Stimulated activated naive CD8-positive, alpha-beta T cell treated with anti-CD3 and anti-CD28 coated beads, Interleukin-15, Interleukin-2, amounts not matched to agents 100 ng/mL and 50 ng/mL, for 24 hours (primary cell): ENCODE results near the gene KREMEN1.

ENCODE experiments used
- H3K27ac Mint-ChIP-seq: one replicate; pipeline ENCODE4 v1.8.0; 2021; ENCODE audit warnings: mild to moderate bottlenecking, mixed read lengths
- H3K27me3 Mint-ChIP-seq: one replicate; pipeline ENCODE4 v1.8.0; 2021; ENCODE audit warnings: mixed read lengths
- H3K36me3 Mint-ChIP-seq: one replicate; pipeline ENCODE4 v1.8.0; 2021; ENCODE audit warnings: low read depth, mixed read lengths
- H3K4me1 Mint-ChIP-seq: one replicate; pipeline ENCODE4 v1.8.0; 2021; ENCODE audit warnings: low read depth, mixed read lengths
- H3K4me3 Mint-ChIP-seq: one replicate; pipeline ENCODE4 v1.8.0; 2021; ENCODE audit warnings: mild to moderate bottlenecking, mixed read lengths
- H3K9me3 Mint-ChIP-seq: one replicate; pipeline ENCODE4 v1.8.0; 2021; ENCODE audit warnings: mixed read lengths

The KREMEN1 gene

GRCh38 chr22:29167032-29167911 is 94.4 kb downstream of the KREMEN1 start:
- H3K36me3 Mint-ChIP-seq: no peaks in the 10 kb centered on the region
- H3K4me3 Mint-ChIP-seq: peak overlapping the region; percentile 61
- peaks cover 42% of the 10 kb centered on the region for H3K27me3 Mint-ChIP-seq
- no peaks in the 10 kb centered on the region for H3K9me3 Mint-ChIP-seq
- peak overlapping the region; percentile 80 for H3K27ac Mint-ChIP-seq
- peaks cover 33% of the 10 kb centered on the region for H3K4me1 Mint-ChIP-seq

GRCh38 chr22:29171721-29172120 is 98.9 kb downstream of the KREMEN1 start:
- Mint-ChIP-seq H3K36me3 (peaks cover 5% of the 10 kb centered on the region), H3K9me3 (peaks cover 20% of the 10 kb centered on the region), H3K4me1 (peaks cover 22% of the 10 kb centered on the region), H3K27me3 (peaks cover 33% of the 10 kb centered on the region), H3K4me3 (no peak overlapping the region), H3K27ac (no peak overlapping the region)

GRCh38 chr22:29172216-29172615 is 99.4 kb downstream of the KREMEN1 start:
- no peak overlapping the region for H3K4me3 Mint-ChIP-seq
- peaks cover 5% of the 10 kb centered on the region for H3K36me3 Mint-ChIP-seq
- H3K27me3 Mint-ChIP-seq: peaks cover 32% of the 10 kb centered on the region
- no peak overlapping the region for H3K27ac Mint-ChIP-seq
- H3K4me1 Mint-ChIP-seq: peaks cover 17% of the 10 kb centered on the region
- H3K9me3 Mint-ChIP-seq: peaks cover 20% of the 10 kb centered on the region

DNA sequence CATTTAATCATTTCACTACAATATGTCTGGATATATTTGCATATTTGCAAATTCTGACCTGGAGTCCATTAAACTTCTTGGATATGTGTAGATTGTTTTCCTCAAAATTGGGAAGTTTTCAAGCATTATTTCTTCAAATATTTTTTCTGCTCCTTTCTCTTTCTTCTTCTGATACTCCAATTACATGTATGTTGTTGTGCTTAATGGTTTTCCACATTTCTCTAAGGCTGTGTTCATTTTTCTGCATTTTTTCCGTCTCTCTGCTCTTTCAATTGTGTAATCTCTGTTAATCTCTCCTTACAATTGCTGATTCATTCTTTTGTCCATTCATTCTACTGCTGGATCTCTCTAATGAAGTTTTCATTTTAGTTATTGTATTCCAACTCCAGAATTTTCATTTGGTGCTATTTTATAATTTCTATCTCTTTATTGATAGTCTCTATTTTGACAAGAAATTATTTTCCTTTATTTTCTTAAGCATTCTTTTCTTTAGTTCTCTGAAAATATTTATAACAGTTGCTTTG is 102.5 kb downstream of the KREMEN1 start:
- no peak overlapping the region for H3K4me3 Mint-ChIP-seq
- H3K27me3 Mint-ChIP-seq: peaks cover 34% of the 10 kb centered on the region
- no peak overlapping the region for H3K27ac Mint-ChIP-seq

GRCh38 chr22:29183971-29184848 is 111.4 kb downstream of the KREMEN1 start:
- H3K9me3 Mint-ChIP-seq: no peaks in the 10 kb centered on the region
- peaks cover 19% of the 10 kb centered on the region for H3K27me3 Mint-ChIP-seq
- H3K36me3 Mint-ChIP-seq: no peaks in the 10 kb centered on the region
- no peak overlapping the region for H3K27ac Mint-ChIP-seq
- H3K4me1 Mint-ChIP-seq: no peaks in the 10 kb centered on the region
- H3K4me3 Mint-ChIP-seq: no peak overlapping the region

More for the DNA sequence above, 102.5 kb downstream of the KREMEN1 start:
- H3K9me3 Mint-ChIP-seq: peaks cover 20% of the 10 kb centered on the region
- H3K36me3 Mint-ChIP-seq: peaks cover 5% of the 10 kb centered on the region
- no peaks in the 10 kb centered on the region for H3K4me1 Mint-ChIP-seq

GRCh38 chr22:29184849-29185490 is 112.1 kb downstream of the KREMEN1 start:
- no peaks in the 10 kb centered on the region for H3K9me3 Mint-ChIP-seq
- H3K4me3 Mint-ChIP-seq: no peak overlapping the region
- H3K27me3 Mint-ChIP-seq: peaks cover 20% of the 10 kb centered on the region
- H3K36me3 Mint-ChIP-seq: no peaks in the 10 kb centered on the region
- no peak overlapping the region for H3K27ac Mint-ChIP-seq
- H3K4me1 Mint-ChIP-seq: no peaks in the 10 kb centered on the region

- H3K36me3 Mint-ChIP-seq: no peaks in the 10 kb centered on the region
- no peak overlapping the region for H3K27ac Mint-ChIP-seq
- no peaks in the 10 kb centered on the region for H3K4me1 Mint-ChIP-seq
- peaks cover 12% of the 10 kb centered on the region for H3K27me3 Mint-ChIP-seq
- no peaks in the 10 kb centered on the region for H3K9me3 Mint-ChIP-seq
- H3K4me3 Mint-ChIP-seq: no peak overlapping the region
Observed at GRCh38 chr22:29186302-29186701, 113.5 kb downstream of the KREMEN1 start.

DNA sequence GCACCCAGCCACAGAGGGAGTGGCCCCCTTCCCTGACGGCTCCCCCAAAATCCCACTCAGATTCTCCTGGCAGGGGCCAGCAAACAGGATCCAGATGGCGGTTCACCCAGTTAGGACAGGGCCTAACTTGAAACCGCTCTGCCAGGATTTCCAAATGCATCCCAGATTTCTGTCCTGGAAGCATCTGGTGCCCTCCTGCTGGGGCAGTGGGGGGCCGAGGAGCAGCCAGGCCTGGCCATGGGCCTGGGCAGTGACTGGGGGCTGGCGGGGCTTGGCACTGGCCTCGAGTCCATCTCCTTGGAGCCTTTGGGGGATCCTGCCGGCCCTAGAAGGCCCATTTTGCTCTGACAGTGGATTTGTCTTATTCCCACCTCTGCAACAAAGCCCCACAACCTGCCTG is 115.0 kb downstream of the KREMEN1 start:
- Mint-ChIP-seq H3K27ac (no peak overlapping the region), H3K4me3 (no peak overlapping the region), H3K9me3 (no peaks in the 10 kb centered on the region), H3K36me3 (no peaks in the 10 kb centered on the region), H3K4me1 (no peaks in the 10 kb centered on the region), H3K27me3 (peaks cover 12% of the 10 kb centered on the region)

DNA sequence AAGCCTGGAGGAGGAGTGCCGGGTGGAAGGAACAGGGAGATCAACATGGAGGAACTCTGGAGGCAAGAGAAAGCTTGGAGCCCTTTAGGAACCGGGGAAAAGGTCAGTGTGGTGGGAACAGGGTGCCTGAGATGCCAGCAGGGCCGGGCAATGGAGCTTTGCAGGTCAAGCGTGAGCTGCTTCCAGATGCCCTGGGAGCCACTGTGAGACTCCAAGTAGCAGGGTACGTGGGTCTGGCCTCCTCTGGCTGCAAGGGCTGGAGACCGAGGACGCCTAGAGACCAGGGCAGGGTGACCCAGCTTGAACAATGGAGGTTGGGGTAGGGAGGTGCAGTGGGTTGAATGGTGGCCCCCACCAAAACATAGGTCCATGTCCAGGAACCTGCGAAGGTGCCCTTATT is 117.2 kb downstream of the KREMEN1 start:
- Mint-ChIP-seq H3K9me3 (no peaks in the 10 kb centered on the region), H3K4me1 (no peaks in the 10 kb centered on the region), H3K27me3 (peaks cover 15% of the 10 kb centered on the region), H3K36me3 (no peaks in the 10 kb centered on the region), H3K4me3 (no peak overlapping the region), H3K27ac (no peak overlapping the region)

DNA sequence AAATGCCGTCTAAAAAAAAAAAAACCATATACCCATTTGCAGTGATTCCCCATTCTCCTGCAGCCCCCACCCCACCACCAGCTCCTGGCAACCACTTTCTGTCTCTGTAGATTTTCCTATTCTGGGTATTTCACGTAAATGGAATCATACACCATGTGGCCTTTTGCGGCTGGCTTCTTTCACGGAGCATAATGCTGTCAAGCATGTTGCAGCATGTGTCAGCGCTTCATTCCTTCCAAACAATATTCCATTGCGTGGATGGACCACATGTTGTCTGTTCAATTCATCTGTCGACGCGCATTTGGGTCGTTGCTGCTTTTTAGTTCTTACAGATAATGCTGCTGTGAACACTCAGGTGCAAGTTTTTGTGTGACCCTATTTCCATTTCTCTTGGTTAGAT is 118.1 kb downstream of the KREMEN1 start:
- Mint-ChIP-seq H3K9me3 (no peaks in the 10 kb centered on the region), H3K27me3 (peaks cover 16% of the 10 kb centered on the region), H3K36me3 (no peaks in the 10 kb centered on the region), H3K4me1 (no peaks in the 10 kb centered on the region), H3K27ac (no peak overlapping the region), H3K4me3 (no peak overlapping the region)

GRCh38 chr22:29193021-29193420 is 120.2 kb downstream of the KREMEN1 start:
- Mint-ChIP-seq H3K9me3 (no peaks in the 10 kb centered on the region), H3K4me1 (no peaks in the 10 kb centered on the region), H3K27me3 (peaks cover 27% of the 10 kb centered on the region), H3K36me3 (no peaks in the 10 kb centered on the region), H3K4me3 (no peak overlapping the region), H3K27ac (no peak overlapping the region)

DNA sequence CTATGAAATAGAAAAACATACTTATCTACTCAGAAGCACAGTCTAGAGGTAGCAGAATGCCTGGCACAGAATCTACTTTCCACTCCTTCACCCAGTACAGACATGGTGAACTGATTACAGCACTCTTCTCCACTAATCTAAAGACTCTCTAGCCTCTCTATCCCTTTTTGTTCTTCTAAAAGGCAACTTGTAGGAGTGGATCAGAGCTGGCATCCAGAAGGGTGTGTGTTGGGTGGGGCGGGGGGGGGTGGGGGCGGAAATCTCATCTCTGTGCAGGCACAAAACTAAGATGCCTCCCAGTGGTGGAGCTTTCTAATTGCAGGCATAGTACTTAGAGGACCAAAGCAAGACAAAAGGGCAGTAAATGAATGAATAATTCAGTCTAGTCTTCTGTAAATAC is 121.3 kb downstream of the KREMEN1 start:
- Mint-ChIP-seq H3K4me3 (no peak overlapping the region), H3K27me3 (peaks cover 22% of the 10 kb centered on the region), H3K36me3 (no peaks in the 10 kb centered on the region), H3K9me3 (no peaks in the 10 kb centered on the region), H3K4me1 (no peaks in the 10 kb centered on the region), H3K27ac (no peak overlapping the region)

DNA sequence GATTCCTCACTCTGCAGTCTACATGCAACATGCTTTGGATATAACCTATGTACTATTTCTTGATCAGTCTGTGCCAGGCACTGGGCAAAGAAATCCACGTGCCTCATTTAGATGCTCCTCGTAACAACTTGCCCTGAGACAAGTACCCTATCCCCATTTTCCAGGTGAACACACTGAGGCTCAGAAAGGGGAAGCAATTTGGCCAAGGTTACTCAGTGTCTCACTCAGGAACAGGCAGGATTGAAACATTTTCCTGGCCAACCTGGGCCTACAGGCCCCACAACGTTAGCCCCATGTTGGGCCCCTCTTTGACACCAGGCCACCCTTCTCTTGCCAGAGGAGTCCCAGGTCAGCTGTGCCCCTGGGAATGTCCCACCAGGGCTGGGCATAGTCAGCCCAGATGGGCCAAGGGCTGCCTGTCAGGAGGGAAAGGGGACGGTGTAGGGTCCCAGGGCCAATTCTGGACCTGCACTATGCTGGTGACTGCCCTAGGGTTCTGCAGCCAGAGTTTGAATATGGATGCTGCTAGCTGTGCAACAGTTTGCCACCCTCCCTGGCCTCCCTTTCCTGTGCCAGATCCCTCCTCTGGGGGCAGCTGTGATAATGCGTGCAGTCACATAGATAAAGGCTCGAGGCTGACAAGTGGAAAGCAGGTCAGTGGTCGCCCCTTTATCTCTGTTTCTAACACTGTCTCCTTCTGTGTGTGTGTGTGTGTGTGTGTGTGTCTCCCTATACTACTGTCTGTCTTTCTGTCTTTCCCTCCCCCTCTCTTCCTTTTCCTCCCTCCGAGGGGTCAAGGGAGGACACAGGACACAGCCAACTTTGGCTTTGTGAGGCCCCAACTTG is 122.5 kb downstream of the KREMEN1 start:
- H3K4me3 Mint-ChIP-seq: no peak overlapping the region
- no peaks in the 10 kb centered on the region for H3K36me3 Mint-ChIP-seq
- no peaks in the 10 kb centered on the region for H3K4me1 Mint-ChIP-seq
- no peaks in the 10 kb centered on the region for H3K9me3 Mint-ChIP-seq
- H3K27me3 Mint-ChIP-seq: peaks cover 24% of the 10 kb centered on the region
- H3K27ac Mint-ChIP-seq: no peak overlapping the region
